Vagina (tissue), 2 donors: Measurements from ENCODE around the gene ABCB1. TPM values are rescaled to one million over a fixed set of nuclear protein-coding genes. Genes with fewer than 3 reads are reported as not detected.
A peak's percentile ranks its signal among the peaks of the same experiment; 100 is the strongest.

Source experiments
- DNase-seq, 2 donors: peaks; one replicate each; pipeline ENCODE4 v3.0.0-alpha.2; 2017; ENCODE audit errors: extremely low spot score in 2 of 2
- H3K27ac ChIP-seq: fragments of 200-600 bp; sonication (generic); one replicate; pipeline ENCODE4 v1.5.1; 2019
- H3K27me3 ChIP-seq: fragments of 200-600 bp; sonication (generic); one replicate; pipeline ENCODE4 v1.5.1; 2019
- H3K36me3 ChIP-seq, 2 donors: fragments of 200-600 bp; sonication (generic); one replicate each; pipeline ENCODE4 v1.5.1; 2017 to 2019
- H3K4me1 ChIP-seq: fragments of 200-600 bp; sonication (generic); one replicate; pipeline ENCODE4 v1.5.1; 2019
- H3K4me3 ChIP-seq, 2 donors: fragments of 200-600 bp; sonication (generic); 1 replicate in 1 of 2; 2 replicates in 1 of 2; pipeline ENCODE4 v1.5.1; 2016 to 2019
- H3K9me3 ChIP-seq: fragments of 200-600 bp; sonication (generic); one replicate; pipeline ENCODE4 v1.5.1; 2019
- POLR2A ChIP-seq, 2 donors: fragments of 450-650 bp; IDR thresholded peaks; one replicate each; pipeline ENCODE4 v1.6.1; 2017; ENCODE audit warnings: antibody characterized with exemption in 2 of 2, mild to moderate bottlenecking in 2 of 2, moderate library complexity in 2 of 2
- POLR2AphosphoS5 ChIP-seq, 2 donors: sonication (generic); formaldehyde crosslinking; IDR thresholded peaks; one replicate each; pipeline ENCODE4 v1.9.0; 2017; ENCODE audit warnings: antibody characterized with exemption in 2 of 2, mild to moderate bottlenecking in 2 of 2, low read depth in 1 of 2; ENCODE audit not compliant: insufficient read depth in 1 of 2
- intact Hi-C: fragments of 100-400 bp; cut with DNase I; formaldehyde crosslinking; loops from one replicate; pipeline ENCODE4 v1.15.1; 2023
- total RNA-seq: library from RNA; depleted of rRNA; stranded (reverse); fragments of >200 nt; gene quantifications from one replicate; pipeline ENCODE4 v1.2.3, GENCODE V29; 2016
- TF ChIP-seq, protein P1 (sequence below), 3 experiments: fragments of 450-650 bp in 2 of 3; fragments of 200-600 bp in 1 of 3; sonication (generic) in 1 of 3; IDR thresholded peaks; one replicate each; pipeline ENCODE4 v1.5.1; 2017 to 2019; ENCODE audit warnings: antibody characterized with exemption in 3 of 3, mild to moderate bottlenecking in 2 of 3, moderate library complexity in 2 of 3

The ABCB1 gene
- total RNA-seq, 1 donor from 2014 or later = 2.9 TPM

DNA sequence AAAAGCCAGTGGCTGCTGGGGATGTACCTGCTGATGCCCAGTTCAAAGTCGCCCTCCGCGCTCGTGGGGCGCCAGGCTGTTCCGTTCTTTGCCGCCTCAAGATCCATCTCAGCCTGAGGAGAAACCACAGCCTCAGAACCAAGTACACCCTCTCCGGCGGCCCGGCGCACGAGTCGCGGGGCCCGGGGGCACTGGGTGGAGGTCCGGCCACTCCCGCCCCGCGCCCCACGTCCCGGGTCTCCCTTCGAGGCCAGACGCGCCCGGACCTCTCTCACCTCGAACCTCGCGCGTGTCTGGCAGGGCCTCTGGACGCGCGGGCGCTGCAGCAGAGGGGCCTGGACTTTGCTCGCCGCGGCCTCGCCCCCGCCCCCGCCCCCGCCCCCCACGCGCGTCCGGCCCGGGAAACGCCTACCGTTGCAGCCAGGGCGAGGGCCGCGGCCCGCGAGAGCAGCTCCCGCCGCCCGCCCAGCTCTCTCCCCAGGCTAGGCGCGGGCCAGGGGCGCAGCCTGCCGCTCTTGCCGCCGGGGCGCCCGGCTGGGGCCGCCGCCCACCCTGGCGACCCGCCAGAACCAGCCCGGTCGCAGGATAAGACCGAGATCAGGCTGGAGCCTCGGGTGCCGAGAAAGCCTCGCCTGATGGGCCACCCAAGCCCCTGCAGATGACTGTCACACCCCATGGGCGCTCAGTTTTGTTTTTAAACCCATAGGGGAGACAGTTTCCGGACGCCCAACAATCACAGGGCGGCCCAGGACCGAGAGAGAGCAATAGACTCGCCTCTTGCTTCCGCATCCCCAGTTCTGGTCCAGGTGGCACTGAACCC, 125.1 kb downstream of the ABCB1 start, which contains the start of gene ABCB4:
Gene ABCB4, minus strand, starts transcription at position 322 of the 820 bp plus-strand sequence. Its CDS starts 215 bp downstream, at position 107.
- DNase-seq = no peak

DNA sequence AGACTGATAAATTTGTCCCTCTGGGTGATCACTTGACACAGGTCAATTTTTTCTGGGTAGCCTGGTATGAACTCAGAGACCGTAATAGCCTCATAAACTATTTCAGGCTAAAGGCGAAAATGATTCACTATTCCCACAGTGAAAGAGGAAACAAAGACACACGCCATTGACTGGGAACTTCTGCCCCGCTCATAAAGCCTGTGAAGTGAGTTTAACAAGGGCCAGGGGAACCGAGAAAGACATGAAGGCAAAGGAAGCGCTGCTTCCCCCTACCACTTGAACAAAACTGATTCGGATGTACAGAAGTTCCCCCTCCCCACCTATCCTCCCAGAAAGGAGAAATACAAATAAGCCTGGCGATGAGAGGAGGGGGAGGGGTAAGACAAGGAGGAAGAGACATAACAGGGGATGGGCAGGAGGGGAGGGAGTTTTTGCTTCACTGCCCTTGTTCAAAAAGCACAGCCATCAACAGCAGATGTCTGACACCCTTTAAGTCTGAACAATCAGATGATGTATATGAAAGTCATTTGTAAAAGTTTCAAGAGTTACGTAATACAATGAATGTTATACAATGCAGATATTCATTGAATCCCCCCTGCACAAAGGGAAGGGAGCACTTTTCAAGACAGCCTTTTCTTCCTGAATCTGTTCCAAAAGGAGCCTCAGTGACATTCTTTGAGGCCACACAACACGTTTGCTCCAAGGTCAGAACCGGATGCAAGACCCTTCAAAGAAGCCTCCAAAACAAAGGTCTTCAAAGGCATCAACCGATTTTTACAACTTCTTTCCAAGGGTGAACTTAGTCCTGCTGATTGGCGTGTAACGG, 125.9 kb downstream of the ABCB1 start:
- intact Hi-C loops = no loop called here
- Histone ChIP-seq H3K27ac (no peak overlapping the region), H3K4me1 (peaks cover 14% of the 10 kb centered on the region), H3K36me3 (no peaks in the 10 kb centered on the region), H3K4me3 (peak overlapping the region; percentile 44 to 69), H3K9me3 (no peaks in the 10 kb centered on the region), H3K27me3 (no peaks in the 10 kb centered on the region)
- no peak for DNase-seq
- TF ChIP-seq, protein P1, sequence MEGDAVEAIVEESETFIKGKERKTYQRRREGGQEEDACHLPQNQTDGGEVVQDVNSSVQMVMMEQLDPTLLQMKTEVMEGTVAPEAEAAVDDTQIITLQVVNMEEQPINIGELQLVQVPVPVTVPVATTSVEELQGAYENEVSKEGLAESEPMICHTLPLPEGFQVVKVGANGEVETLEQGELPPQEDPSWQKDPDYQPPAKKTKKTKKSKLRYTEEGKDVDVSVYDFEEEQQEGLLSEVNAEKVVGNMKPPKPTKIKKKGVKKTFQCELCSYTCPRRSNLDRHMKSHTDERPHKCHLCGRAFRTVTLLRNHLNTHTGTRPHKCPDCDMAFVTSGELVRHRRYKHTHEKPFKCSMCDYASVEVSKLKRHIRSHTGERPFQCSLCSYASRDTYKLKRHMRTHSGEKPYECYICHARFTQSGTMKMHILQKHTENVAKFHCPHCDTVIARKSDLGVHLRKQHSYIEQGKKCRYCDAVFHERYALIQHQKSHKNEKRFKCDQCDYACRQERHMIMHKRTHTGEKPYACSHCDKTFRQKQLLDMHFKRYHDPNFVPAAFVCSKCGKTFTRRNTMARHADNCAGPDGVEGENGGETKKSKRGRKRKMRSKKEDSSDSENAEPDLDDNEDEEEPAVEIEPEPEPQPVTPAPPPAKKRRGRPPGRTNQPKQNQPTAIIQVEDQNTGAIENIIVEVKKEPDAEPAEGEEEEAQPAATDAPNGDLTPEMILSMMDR (IDR thresholded peaks at IDR 0.05) = no peak
- TF ChIP-seq POLR2A (IDR thresholded peaks at IDR 0.05) = no peak
- no peak for TF ChIP-seq POLR2AphosphoS5 (IDR thresholded peaks at IDR 0.05; ENCODE audit: insufficient read depth in 1 of 2, low read depth in 1 of 2)

More for the DNA sequence above, 125.1 kb downstream of the ABCB1 start, which contains the start of gene ABCB4:
- no peaks in the 10 kb centered on the region for H3K27me3 ChIP-seq
- no peak within 1 kb of the TSS for H3K27ac ChIP-seq
- intact Hi-C loops = no loop called here
- no peaks in the 10 kb centered on the region for H3K36me3 ChIP-seq
- H3K4me3 ChIP-seq = peak within 1 kb of the TSS; percentile 44 to 69
- H3K9me3 ChIP-seq = no peaks in the 10 kb centered on the region
- H3K4me1 ChIP-seq = peaks cover 14% of the 10 kb centered on the region
- TF ChIP-seq POLR2AphosphoS5 (IDR thresholded peaks at IDR 0.05; ENCODE audit: insufficient read depth in 1 of 2, low read depth in 1 of 2) (no peak), POLR2A (IDR thresholded peaks at IDR 0.05) (no peak)
- TF ChIP-seq, protein P1 (IDR thresholded peaks at IDR 0.05) = no peak

DNA sequence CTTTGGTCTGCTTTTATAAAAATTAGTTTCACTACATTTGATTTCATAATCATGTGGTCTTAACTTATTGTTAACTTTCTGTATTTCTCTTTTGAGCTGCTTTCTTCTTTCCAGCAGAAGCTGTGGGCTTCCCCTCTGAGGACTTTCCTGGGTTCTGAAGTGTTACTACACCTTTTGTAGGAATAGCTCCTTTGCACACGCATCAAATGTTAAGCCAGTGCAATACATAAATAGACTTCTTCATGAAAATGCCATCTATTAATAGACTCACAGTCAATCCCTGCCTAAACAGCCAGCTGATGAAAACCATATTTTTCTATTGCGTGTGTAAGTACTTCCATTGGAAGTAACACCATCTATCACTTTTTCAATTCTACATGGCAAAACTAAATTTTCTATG, 126.7 kb downstream of the ABCB1 start:
- Histone ChIP-seq H3K27me3 (no peaks in the 10 kb centered on the region), H3K27ac (no peak overlapping the region), H3K36me3 (no peaks in the 10 kb centered on the region), H3K9me3 (no peaks in the 10 kb centered on the region), H3K4me3 (no peak overlapping the region), H3K4me1 (peaks cover 14% of the 10 kb centered on the region)
- TF ChIP-seq, protein P1 (IDR thresholded peaks at IDR 0.05) = no peak
- TF ChIP-seq POLR2A (IDR thresholded peaks at IDR 0.05) = no peak
- no peak for TF ChIP-seq POLR2AphosphoS5 (IDR thresholded peaks at IDR 0.05; ENCODE audit: insufficient read depth in 1 of 2, low read depth in 1 of 2)
- no peak for DNase-seq
- intact Hi-C loops = no loop called here

DNA sequence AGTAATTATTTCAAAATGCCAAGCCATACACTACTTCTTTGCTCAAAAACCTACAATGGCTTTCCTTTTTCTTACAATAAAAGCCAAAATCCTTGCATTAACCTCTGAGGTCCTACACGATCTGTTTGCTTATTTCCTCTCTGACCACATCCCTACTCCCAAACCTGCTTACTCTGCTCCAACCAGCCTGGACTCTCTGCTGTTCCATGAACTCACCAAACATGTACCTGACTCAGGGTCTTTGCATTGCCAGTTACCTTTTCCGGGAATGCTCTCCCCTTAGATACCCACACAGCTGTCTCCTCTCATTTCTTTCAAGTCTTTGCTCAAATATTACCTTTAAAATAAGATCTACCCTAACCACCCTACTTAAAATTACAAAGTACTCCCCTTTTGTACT, 127.5 kb downstream of the ABCB1 start:
- Histone ChIP-seq H3K9me3 (no peaks in the 10 kb centered on the region), H3K27ac (no peak overlapping the region), H3K36me3 (no peaks in the 10 kb centered on the region), H3K27me3 (no peaks in the 10 kb centered on the region), H3K4me3 (no peak overlapping the region), H3K4me1 (peaks cover 14% of the 10 kb centered on the region)
- TF ChIP-seq POLR2AphosphoS5 (IDR thresholded peaks at IDR 0.05; ENCODE audit: insufficient read depth in 1 of 2, low read depth in 1 of 2) (no peak), POLR2A (IDR thresholded peaks at IDR 0.05) (no peak)
- TF ChIP-seq, protein P1 (IDR thresholded peaks at IDR 0.05) = no peak
- no peak for DNase-seq
- intact Hi-C loops = no loop called here
